ENCODE results near the gene CNNM4.

The CNNM4 gene

GRCh38 chr2:96815326-96816126, 54.8 kb downstream of the CNNM4 start:
- no peak for DNase-seq

- peak; percentile 93 for DNase-seq
These were observed 55.6 kb downstream of the CNNM4 start, which contains the start of gene CNNM3 for GRCh38 chr2:96816127-96816835. Gene CNNM3, plus strand, starts transcription at chr2:96816268. Its CDS starts 10 bp downstream, at chr2:96816278.

GRCh38 chr2:96816836-96817702, 56.4 kb downstream of the CNNM4 start:
- DNase-seq = no peak

GRCh38 chr2:96817882-96818281, 57.2 kb downstream of the CNNM4 start:
- no peak for DNase-seq

DNA sequence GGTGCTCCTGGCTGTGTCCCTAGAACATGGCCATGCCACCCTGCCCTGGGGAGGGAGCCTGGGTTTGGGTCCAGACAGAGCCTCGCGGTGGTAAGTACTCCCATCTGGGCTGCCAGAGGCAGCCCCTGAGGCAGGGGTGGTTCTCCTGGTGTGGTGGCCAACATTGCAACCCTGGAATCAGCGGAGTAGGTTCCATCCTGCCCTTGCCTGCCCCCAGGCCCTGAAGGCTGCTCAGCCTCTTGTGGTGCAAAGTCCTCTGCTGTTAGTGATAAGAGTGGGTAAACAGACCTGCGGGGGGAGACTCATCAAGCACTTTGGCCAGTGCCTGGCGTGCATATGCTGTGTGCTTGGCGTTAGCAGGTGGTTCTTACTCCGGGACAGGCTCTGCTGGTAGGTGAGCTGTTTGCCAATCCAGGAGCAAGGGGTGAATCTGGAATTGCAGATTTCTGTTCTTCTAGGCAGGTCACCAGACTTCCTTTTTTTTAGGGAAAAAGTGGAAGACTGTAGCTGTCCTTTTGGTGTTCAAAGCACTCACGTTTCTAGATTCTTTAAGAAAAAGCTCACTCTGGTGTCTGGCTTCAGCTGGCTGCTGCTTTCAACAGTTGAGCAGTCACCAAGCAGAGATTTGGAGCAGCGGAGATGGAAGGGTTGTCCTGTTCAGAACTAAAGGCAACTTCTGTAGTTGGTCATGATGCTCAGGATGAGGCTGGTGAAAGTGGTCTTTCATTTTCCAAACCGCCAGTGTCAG, 58.6 kb downstream of the CNNM4 start:
- no peak for DNase-seq

DNA sequence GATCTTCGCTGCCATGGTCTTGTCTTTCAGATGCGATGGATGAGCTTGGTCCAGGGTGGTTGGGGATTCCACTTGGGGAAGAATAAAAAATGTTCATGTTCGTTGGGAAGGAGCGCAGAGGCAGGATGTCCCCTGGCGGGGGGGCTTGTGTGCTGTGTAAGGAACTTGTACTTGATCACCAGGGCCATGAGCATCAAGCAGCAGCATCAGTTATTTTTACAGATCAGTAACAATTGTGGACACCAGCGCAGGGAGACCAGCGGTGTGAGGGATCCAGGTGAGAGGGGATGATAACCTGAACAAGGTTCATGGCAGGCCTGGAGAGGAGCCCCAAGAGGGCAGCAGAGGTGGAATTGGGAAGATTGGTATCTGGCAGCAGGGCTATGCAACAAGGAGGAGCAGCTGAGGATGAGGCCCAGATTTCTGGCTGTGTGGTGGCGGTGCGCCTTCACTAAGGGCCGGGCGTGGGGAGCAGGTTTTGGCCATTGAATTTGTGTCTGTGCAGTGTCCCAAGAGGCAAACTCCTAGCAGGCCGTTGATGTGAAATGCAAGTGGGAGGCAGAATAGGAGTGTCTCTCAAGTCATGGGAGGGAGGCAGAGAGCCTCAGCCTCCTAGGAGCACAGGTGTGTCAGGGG, 59.3 kb downstream of the CNNM4 start:
- DNase-seq = no peak

- no peak for DNase-seq
These were observed 60.5 kb downstream of the CNNM4 start for GRCh38 chr2:96821113-96821675.

DNA sequence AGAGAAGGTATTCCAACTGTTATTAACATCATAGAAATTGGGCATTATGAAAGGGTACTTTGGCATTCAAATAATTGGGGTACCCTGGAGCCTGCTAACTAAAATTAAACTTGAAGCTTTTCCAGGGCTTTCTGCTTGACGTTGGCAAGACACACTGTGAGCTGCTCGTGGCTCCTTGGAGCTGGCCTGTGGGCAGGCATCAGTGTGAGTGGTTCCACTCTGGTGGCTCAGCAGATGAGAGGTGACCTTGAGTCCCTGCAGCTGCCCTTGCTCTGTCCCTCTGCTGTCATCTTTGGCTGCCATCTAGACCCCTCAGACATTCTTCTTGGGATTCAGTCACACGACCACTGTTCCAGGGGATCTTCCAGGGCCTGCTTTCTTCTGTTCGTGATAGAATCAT, 62.1 kb downstream of the CNNM4 start:
- no peak for DNase-seq

- no peak for DNase-seq
These were observed 62.5 kb downstream of the CNNM4 start for GRCh38 chr2:96823198-96823597.

- DNase-seq = no peak
These were observed 63.6 kb downstream of the CNNM4 start for GRCh38 chr2:96824079-96824870.

DNA sequence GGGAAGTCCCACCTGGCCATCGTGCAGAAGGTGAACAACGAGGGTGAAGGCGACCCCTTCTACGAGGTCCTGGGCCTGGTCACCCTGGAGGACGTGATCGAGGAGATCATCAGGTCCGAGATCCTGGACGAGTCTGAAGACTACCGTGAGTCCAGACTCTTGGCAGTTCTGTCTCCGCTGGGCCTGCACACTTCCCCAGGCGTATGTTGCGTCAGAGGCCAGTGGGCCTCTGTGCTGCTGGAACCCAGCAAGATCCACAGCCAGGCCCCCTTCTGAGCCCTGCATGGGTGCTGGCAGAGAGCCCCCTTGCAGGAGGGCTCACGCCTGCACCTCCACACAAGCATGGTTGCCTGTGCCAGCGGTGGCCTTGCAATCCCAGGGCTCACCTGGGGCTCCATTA, 64.4 kb downstream of the CNNM4 start:
- no peak for DNase-seq

GRCh38 chr2:96826546-96827278, 66.0 kb downstream of the CNNM4 start:
- DNase-seq = no peak

- no peak for DNase-seq
These were observed 67.7 kb downstream of the CNNM4 start for GRCh38 chr2:96828436-96828835.

DNA sequence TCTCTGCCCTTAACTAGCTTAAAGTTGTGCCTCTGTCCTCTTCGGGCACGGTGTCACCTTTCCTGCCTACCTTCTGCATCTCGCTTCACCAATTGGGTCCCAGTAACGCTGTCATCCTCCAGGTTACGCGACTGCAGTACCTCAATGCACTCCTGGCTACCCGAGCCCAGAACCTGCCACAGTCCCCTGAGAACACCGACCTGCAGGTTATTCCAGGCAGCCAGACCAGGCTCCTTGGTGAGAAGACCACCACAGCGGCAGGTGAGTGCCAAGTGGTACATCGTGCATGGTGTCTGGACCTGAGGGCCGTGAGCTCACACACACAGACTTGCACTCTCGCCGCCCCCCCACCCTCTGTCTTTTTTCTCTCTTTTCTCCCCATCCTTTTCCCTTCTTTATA, 68.2 kb downstream of the CNNM4 start:
- DNase-seq = no peak

GRCh38 chr2:96830044-96830562, 69.4 kb downstream of the CNNM4 start:
- no peak for DNase-seq

GRCh38 chr2:96831679-96832078, 71.0 kb downstream of the CNNM4 start:
- DNase-seq = no peak

GRCh38 chr2:96832408-96832753, 71.7 kb downstream of the CNNM4 start:
- DNase-seq = no peak

DNA sequence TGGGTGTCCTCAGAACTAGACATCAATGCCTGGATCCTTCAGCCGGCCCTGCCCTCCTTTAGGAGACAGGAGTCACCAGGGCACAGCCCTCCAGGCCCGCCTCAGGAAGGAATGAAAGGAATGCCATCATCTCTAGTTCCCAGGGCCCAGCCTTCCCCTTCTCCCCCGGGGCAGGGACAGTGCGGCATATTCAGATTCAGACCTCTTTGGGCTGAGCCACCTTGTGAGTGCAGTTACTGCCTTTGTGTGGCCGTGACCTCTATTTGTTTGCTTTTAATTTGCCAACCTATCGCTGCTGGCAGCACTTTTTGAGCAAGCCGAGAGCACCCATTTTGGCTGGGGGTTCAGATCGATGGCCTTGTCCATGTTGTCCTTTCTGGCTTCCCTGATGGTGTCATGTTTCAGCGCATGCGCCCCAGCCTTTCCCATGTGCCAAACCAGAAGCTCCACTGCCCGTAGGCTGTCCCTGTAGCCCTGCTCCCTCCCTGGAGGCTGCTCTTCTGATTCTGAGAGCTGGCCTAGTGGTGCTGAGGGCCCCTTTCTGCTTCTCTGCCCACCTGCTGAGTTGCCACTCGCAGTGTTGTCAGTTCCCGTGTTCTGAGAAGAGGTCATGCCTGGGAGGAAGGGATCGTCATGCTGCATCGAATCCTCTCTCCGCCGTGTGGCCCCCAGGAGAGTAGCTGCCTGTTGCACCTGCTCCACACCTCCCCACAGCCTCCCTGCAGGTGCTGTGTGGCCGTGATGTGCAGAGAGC, 72.2 kb downstream of the CNNM4 start:
- peak; percentile 60 for DNase-seq

GRCh38 chr2:96835830-96836229, 75.1 kb downstream of the CNNM4 start:
- no peak for DNase-seq

Data from NCI-H2171 (cell line).